CD4-positive, alpha-beta T cell treated with Interleukin-6 at 100 ng/mL for 8 hours (primary cell): Measurements from ENCODE around the gene NRP1.
"Not testable (repeated sequence)": the region's sequence is repeated elsewhere in the genome, so short reads cannot be mapped to it uniquely, and the experiment has no call there.

Experiments
- DNase-seq: peaks from one replicate; pipeline ENCODE4 v3.0.0-alpha.2; 2020; ENCODE audit warnings: mixed read lengths, low spot score

NRP1 gene

DNA sequence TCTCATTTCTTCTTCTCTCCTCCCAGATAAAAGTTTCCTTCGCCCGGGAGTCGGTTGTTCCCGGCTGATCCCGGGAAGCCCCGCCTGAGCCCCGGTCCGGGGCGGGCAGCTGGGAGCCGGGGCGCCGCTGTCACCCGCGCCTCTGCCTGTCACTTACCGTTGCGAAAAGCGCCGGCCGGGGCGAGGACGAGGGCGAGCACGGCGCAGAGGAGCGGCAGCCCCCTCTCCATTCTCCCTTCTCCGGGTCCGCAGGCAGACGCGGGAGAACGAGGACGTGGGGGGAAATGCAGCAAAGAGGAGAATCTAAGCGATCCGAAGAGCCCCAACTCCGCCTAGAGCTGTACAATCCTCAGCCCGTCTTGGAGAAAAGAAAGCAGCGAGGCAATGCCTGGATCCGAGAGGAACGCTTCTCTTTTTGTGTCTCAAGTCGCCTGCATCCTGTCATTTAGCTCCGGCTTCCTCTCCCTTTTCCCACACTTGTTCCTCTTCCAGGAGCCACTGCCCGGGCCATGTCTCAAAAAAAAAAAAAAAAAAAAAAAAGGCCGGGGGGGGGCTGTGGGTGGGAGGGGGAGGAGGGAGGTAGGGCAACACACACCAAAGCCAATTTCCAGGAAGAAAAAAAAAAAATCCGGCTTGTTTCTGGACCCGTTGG is at the start of gene NRP1:
Gene NRP1, minus strand, starts transcription at position 515 of the 652 bp plus-strand sequence. Its CDS starts 285 bp downstream, at position 230.
- DNase-seq, result no peak

DNA sequence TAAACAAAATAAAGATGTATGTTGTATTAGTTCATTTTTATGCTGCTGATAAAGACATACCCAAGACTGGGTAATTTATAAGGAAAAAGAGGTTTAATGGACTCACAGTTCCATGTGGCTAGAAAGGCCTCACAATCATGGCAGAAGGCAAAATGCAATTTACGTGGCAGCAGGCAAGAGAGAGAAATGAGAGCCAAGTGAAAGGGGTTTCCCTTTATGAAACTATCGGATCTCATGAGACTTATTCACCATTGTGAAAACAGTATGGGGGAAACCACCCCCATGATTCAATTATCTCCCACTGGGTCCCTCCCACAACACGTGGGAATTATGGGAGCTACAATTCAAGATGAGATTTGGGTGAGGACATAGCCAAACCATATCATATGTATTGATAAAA is 49.7 kb upstream of the NRP1 start:
- not testable (repeated sequence) for DNase-seq

DNA sequence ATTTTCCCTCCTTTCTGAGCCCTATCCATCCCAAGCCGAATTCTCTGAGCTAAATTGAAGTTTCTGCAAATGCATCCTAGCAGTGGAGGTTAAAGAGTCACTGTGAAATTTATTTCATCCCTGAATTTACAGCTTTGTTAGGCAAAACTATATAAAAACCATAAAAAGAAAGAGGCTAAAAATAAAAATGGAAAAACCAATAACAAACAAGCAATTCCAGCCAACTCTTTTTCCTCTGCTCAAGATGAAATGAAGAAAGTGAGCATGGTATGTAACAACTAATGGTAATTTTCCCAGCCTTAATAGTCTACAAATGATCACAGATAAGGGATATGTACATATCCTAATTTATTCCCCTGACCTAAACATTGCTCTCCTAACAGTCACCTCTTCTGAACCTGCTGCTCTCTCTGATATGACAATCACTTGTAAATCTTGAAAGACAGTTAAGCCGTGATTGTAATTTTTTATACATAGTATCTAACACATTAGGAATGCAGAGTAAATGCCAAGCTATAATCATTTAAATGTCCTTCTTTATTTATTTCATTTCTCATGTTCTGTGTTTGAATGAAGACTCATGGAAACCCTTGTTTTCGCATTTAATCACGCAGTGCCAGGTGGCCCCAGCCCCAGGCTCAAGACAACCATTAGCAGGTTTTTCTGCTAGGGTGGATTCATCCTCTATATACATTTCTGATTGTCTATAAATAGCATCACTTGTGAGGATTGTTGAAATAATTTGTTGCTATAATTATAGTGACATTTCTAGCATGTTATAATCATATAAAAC is 48.6 kb upstream of the NRP1 start:
- DNase-seq, result no peak

- DNase-seq, result no peak
Measured at GRCh38 chr10:33382216-33382600, 47.7 kb upstream of the NRP1 start.

- DNase-seq, result no peak
Measured at GRCh38 chr10:33381451-33382215, 47.2 kb upstream of the NRP1 start.

DNA sequence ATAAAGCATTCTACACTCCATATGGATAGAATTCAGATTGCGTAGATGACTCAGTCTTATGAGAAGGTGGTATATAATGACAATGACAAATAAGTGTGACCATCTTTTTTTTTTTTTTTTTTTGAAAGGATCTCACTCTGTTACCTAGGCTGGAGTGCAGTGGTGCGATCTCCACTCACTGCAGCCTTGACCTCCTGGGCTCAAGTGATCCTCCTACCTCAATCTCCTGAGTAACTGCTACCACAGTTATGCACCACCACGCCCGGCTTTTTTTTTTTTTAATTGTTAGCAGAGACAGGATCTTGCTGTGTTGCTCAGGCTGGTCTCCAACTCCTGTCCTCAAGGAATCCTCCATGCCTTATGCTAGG is 43.2 kb upstream of the NRP1 start:
- no peak for DNase-seq

GRCh38 chr10:33376976-33377657 is 42.6 kb upstream of the NRP1 start:
- DNase-seq, result no peak

- DNase-seq, result no peak
Measured at GRCh38 chr10:33376476-33376875, 42.0 kb upstream of the NRP1 start.

- no peak for DNase-seq
Measured at GRCh38 chr10:33373263-33373662, 38.8 kb upstream of the NRP1 start.

DNA sequence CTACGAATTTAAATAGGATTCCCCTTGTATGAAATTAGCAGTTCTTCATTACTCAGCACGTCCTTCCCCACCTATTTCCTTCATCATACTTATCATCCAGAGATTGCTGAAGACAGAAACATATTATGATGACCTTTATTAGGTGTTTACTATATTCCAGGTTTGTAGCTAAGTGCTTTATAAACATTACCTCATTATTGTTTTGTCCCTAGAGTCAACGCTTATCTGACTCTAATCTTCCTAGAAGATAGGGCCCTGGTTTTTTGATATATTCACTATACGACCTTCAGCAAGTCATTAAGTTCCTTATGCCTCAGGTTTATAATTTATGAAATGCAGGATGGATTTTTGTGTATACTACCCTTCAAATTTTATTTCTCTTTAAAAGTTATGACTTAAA is 36.8 kb upstream of the NRP1 start:
- no peak for DNase-seq

DNA sequence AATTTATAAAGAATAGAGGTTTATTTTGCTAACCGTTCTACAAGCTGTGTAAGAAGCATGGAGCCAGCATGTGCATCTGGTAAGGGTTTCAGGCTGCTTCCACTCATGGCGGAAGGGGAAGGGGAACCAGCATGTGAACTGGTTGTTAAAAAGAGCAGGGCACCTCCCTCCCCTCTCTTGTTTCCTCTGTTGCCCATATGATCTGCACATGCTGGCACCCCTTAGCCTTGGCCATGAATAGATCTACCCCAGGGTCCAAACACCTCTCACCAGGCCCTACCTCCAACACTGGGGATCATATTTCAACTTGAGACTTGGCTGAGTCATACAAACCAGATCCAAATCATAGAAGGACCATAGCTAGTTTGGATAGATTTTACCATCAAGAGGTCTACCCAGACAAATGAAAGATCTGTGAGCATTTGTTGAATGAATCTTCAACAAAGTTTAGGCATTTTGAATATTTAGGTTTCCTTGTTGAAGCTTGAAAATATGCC is 36.0 kb upstream of the NRP1 start:
- DNase-seq, result no peak

- DNase-seq, result no peak
Measured at GRCh38 chr10:33368086-33368485, 33.6 kb upstream of the NRP1 start.

- no peak for DNase-seq
Measured at GRCh38 chr10:33365871-33366411, 31.5 kb upstream of the NRP1 start.

- DNase-seq, result no peak
Measured at GRCh38 chr10:33365301-33365700, 30.8 kb upstream of the NRP1 start.

DNA sequence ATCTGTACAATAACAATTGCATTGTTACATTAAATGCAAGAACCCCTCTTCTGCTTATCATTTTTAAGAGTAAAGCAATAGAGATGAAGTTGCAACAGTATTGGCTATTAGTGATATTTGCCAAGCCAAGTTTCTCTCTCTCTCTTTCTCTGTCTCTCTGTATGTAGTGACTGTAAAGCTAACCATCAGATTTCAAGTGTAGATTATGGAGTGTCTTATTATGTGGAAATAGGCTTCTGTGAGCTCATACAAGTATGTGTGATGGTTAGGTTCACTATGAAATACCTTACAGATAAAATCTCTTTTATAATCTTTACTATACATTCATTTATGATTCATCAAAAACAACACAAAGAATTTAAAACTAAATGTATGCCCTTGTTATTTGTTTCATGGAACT is 28.6 kb upstream of the NRP1 start:
- DNase-seq, result no peak

DNA sequence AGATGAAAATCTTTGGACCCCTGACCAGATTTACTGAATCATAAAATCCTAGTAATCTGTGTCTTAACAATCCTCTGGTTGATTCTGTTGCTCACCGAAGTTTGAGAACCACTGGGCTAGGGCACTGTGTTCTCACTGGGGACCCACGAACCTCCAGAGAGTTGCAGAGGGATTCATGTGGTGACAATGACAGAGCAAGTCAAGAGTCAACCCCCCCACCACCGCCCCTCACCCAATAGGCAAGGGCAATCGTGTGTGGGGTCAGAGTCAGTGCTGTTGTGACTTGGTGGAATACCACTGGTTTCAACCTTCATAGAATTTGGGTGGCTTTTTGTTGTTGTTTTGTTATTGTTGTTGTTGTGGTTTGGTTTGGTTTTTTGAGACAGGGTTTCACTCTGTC is 23.5 kb upstream of the NRP1 start:
- DNase-seq, result no peak

- DNase-seq, result no peak
Measured at GRCh38 chr10:33355274-33355673, 20.8 kb upstream of the NRP1 start.

DNA sequence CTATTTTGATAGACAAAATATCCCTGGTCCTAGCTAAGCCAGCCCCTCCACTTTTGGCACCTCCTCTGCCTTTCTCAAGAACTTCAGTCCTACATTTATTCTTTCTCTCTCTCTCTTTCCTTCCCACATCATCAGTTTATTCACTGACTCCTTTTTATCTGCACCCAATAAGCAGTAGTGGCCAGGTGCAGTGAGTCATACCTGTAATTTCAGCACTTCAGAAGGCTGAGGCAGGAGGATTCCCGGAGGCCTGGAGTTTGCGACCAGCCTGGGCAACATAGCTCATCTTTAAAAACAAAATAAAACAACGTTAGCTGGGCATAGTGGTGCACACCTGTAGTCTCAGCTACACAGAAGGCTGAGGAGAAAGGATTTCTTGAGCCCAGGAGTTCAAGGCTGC is 19.4 kb upstream of the NRP1 start:
- DNase-seq, result no peak

- no peak for DNase-seq
Measured at GRCh38 chr10:33353334-33353733, 18.9 kb upstream of the NRP1 start.

DNA sequence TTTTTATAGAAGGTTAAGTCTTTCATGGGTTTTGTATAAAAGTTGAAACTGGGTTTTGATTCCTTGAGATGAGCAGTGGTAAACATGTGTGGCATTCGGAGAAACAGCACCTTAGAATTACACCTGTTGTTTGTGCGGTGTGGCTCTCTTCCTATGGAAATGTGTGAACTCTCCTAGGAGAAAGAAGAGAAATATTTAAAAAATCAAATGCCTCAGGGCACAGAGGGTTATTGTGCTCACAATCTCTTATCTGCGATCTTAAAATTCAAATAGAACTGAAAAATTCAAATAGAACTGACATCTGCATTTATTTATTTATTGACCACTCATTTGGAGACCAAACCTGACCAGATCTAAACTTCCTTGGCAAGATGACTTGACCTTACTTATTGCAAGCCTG is 18.1 kb upstream of the NRP1 start:
- DNase-seq, result no peak

DNA sequence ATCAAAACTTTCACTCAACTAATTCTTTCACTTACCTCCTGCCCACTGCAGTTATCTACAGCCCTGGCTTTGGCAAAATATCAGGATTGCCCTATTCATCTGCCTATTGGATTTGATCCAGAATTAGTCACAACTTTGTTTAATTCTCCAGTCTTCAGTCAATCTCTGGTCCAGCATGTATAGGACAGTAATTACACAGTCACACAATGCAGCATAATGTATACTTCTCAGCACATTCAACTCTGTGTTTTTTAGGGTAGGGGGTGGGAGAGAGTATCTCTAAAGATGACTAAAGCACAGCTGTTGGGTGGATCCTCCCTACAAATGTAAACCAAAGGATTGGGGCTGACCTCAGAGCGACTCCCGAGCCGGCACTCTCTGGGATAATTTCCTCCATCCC is 17.7 kb upstream of the NRP1 start:
- DNase-seq, result no peak

GRCh38 chr10:33350041-33350440 is 15.6 kb upstream of the NRP1 start:
- DNase-seq, result no peak
